NCI-H82 (cell line): ENCODE data around the gene FAM228A.

Experiments used
- DNase-seq: peaks from one replicate; lab custom pipeline; 2025; lab: John Stamatoyannopoulos, UW

FAM228A gene

GRCh38 chr2:24225499-24226242 lies 50.8 kb downstream of the FAM228A start:
- DNase-seq, result no peak

GRCh38 chr2:24228470-24228869 lies 53.6 kb downstream of the FAM228A start:
- DNase-seq, result peak; percentile 47

GRCh38 chr2:24231461-24231881 lies 56.6 kb downstream of the FAM228A start:
- no peak for DNase-seq

GRCh38 chr2:24233321-24233720 lies 58.5 kb downstream of the FAM228A start:
- DNase-seq, result no peak

GRCh38 chr2:24237313-24237712 lies 62.5 kb downstream of the FAM228A start:
- DNase-seq, result peak; percentile 11

GRCh38 chr2:24238158-24238557 lies 63.3 kb downstream of the FAM228A start:
- DNase-seq, result peak; percentile 58

GRCh38 chr2:24239553-24239952 lies 64.7 kb downstream of the FAM228A start:
- DNase-seq, result no peak
